Ishikawa (cell line): ENCODE measurements around the gene AP4E1.

Source experiments
- CEBPB ChIP-seq: IDR thresholded peaks from 2 replicates; pipeline ENCODE4 v1.6.1; 2012
- CREB1 ChIP-seq: IDR thresholded peaks from 2 replicates; pipeline ENCODE4 v1.6.1; 2012; ENCODE audit warnings: low read depth
- EGR1 ChIP-seq: IDR thresholded peaks from 2 replicates; pipeline ENCODE4 v1.6.1; 2012
- EP300 ChIP-seq: IDR thresholded peaks from 2 replicates; pipeline ENCODE4 v1.6.1; 2012; ENCODE audit warnings: borderline replicate concordance
- FOXM1 ChIP-seq: IDR thresholded peaks from 2 replicates; pipeline ENCODE4 v1.6.1; 2012; ENCODE audit warnings: low read depth, borderline replicate concordance
- MAX ChIP-seq: IDR thresholded peaks from 2 replicates; pipeline ENCODE4 v1.6.1; 2012
- NFIC ChIP-seq: IDR thresholded peaks from 2 replicates; pipeline ENCODE4 v1.6.1; 2012
- RAD21 ChIP-seq: IDR thresholded peaks from 2 replicates; pipeline ENCODE4 v1.6.1; 2012; ENCODE audit warnings: low read depth
- REST ChIP-seq: IDR thresholded peaks from 2 replicates; pipeline ENCODE4 v1.6.1; 2012; ENCODE audit warnings: low read depth, mild to moderate bottlenecking
- TAF1 ChIP-seq: IDR thresholded peaks from 2 replicates; pipeline ENCODE4 v1.6.1; 2012; ENCODE audit warnings: low read depth, mild to moderate bottlenecking
- TCF12 ChIP-seq: IDR thresholded peaks from 2 replicates; pipeline ENCODE4 v1.6.1; 2012; ENCODE audit warnings: low read depth
- TEAD4 ChIP-seq: IDR thresholded peaks from 2 replicates; pipeline ENCODE4 v1.6.1; 2012
- YY1 ChIP-seq: IDR thresholded peaks from 2 replicates; pipeline ENCODE4 v1.6.1; 2012; ENCODE audit warnings: low read depth
- ZBTB7A ChIP-seq: IDR thresholded peaks from 2 replicates; pipeline ENCODE4 v1.6.1; 2012; ENCODE audit warnings: low read depth
- TF ChIP-seq, protein P1 (sequence below): IDR thresholded peaks from 2 replicates; pipeline ENCODE4 v1.6.1; 2012

The AP4E1 gene

GRCh38 chr15:50908209-50909009, at the start of gene AP4E1:
AP4E1 (plus strand) TSS chr15:50908683; CDS start chr15:50908779, 96 bp downstream.
- TF ChIP-seq CREB1 (no peak), RAD21 (peak; percentile 91), ZBTB7A (no peak), MAX (peak; percentile 59), EGR1 (peak; percentile 71), TAF1 (peak; percentile 60; the same call in 1 of the 2 replicates), FOXM1 (0 out of 2 replicates have a peak, but pooled peaks have one; percentile 17), YY1 (peak; percentile 79), TCF12 (peak; percentile 74), EP300 (peak; percentile 60; the same call in 1 of the 2 replicates), TEAD4 (no peak), NFIC (no peak), CEBPB (no peak; the same call in 1 of the 2 replicates)
- TF ChIP-seq, protein P1, sequence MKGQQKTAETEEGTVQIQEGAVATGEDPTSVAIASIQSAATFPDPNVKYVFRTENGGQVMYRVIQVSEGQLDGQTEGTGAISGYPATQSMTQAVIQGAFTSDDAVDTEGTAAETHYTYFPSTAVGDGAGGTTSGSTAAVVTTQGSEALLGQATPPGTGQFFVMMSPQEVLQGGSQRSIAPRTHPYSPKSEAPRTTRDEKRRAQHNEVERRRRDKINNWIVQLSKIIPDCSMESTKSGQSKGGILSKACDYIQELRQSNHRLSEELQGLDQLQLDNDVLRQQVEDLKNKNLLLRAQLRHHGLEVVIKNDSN: no peak

GRCh38 chr15:50860824-50861223, 47.7 kb upstream of the AP4E1 start:
- TF ChIP-seq, protein P1: no peak
- no peak for TF ChIP-seq NFIC
- no peak for TF ChIP-seq EP300
- no peak for TF ChIP-seq TCF12
- no peak for TF ChIP-seq CREB1
- TF ChIP-seq YY1: no peak
- TF ChIP-seq EGR1: no peak
- TF ChIP-seq REST: no peak
- no peak for TF ChIP-seq TEAD4
- no peak for TF ChIP-seq RAD21
- no peak for TF ChIP-seq MAX
- TF ChIP-seq TAF1: no peak
- no peak for TF ChIP-seq CEBPB
- TF ChIP-seq ZBTB7A: no peak
- no peak for TF ChIP-seq FOXM1

GRCh38 chr15:50862553-50862952, 45.9 kb upstream of the AP4E1 start:
- no peak for TF ChIP-seq NFIC
- no peak for TF ChIP-seq EGR1
- no peak for TF ChIP-seq TEAD4
- TF ChIP-seq ZBTB7A: no peak
- TF ChIP-seq, protein P1: no peak
- TF ChIP-seq TCF12: no peak
- TF ChIP-seq RAD21: no peak

GRCh38 chr15:50864873-50865272, 43.6 kb upstream of the AP4E1 start:
- TF ChIP-seq NFIC (no peak), TAF1 (no peak), TEAD4 (no peak), ZBTB7A (no peak), REST (no peak), CREB1 (no peak), YY1 (no peak), RAD21 (no peak), EGR1 (no peak), MAX (no peak), CEBPB (no peak), EP300 (no peak), FOXM1 (no peak), TCF12 (no peak)
- TF ChIP-seq, protein P1: no peak
